ENCODE measurements around the gene P4HA3.

- no peak for TF ChIP-seq EZH2 (IDR thresholded peaks at IDR 0.05)
- TF ChIP-seq ZBTB33 (IDR thresholded peaks at IDR 0.05; ENCODE audit: extremely low read depth, insufficient replicate concordance, low read length): no peak
- no peak for TF ChIP-seq RAD21 (IDR thresholded peaks at IDR 0.05; ENCODE audit: low read depth)
- TF ChIP-seq, protein P1, sequence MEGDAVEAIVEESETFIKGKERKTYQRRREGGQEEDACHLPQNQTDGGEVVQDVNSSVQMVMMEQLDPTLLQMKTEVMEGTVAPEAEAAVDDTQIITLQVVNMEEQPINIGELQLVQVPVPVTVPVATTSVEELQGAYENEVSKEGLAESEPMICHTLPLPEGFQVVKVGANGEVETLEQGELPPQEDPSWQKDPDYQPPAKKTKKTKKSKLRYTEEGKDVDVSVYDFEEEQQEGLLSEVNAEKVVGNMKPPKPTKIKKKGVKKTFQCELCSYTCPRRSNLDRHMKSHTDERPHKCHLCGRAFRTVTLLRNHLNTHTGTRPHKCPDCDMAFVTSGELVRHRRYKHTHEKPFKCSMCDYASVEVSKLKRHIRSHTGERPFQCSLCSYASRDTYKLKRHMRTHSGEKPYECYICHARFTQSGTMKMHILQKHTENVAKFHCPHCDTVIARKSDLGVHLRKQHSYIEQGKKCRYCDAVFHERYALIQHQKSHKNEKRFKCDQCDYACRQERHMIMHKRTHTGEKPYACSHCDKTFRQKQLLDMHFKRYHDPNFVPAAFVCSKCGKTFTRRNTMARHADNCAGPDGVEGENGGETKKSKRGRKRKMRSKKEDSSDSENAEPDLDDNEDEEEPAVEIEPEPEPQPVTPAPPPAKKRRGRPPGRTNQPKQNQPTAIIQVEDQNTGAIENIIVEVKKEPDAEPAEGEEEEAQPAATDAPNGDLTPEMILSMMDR (IDR thresholded peaks at IDR 0.05 in 2 of 3, conservative IDR thresholded peaks at IDR 0.05 in 1 of 3; ENCODE audit: borderline replicate concordance in 1 of 3, insufficient read depth in 1 of 3, low read depth in 2 of 3, low read length in 2 of 3): no peak
- TF ChIP-seq FOSL1 (IDR thresholded peaks at IDR 0.05; ENCODE audit: low read depth): no peak
- no peak for TF ChIP-seq POLR2AphosphoS5 (IDR thresholded peaks at IDR 0.05; ENCODE audit: low read depth, low read length)
Observed at GRCh38 chr11:74282421-74282820, 29.0 kb downstream of the P4HA3 start.
